Dermis blood vessel endothelial cell (primary cell): ENCODE results near the gene PRR29. TPM values are rescaled to one million over a fixed set of nuclear protein-coding genes. Genes with fewer than 3 reads are reported as not detected.

Source experiments
- DNase-seq: peaks from one replicate; pipeline ENCODE4 v3.0.0; 2010
- total RNA-seq: library from RNA; depleted of rRNA; stranded (reverse); fragments of >200 nt; gene quantifications from 2 replicates; pipeline ENCODE4 v1.2.3, GENCODE V29; 2014

The PRR29 gene
- total RNA-seq = 0.42 and 0.85 TPM in 2 replicates

- DNase-seq = peak; percentile 83
These were observed at the start of gene PRR29 for GRCh38 chr17:63998050-63998720. Gene PRR29, plus strand, starts transcription at chr17:63998351. Its CDS starts 14 bp downstream, at chr17:63998365.

GRCh38 chr17:63948521-63948920 lies 49.6 kb upstream of the PRR29 start:
- DNase-seq = no peak

GRCh38 chr17:63949576-63950250 lies 48.4 kb upstream of the PRR29 start:
- DNase-seq = no peak

GRCh38 chr17:63950940-63951907 lies 46.9 kb upstream of the PRR29 start:
- peak; percentile 15 for DNase-seq

GRCh38 chr17:63954402-63955063 lies 43.6 kb upstream of the PRR29 start:
- DNase-seq = no peak

- DNase-seq = no peak
These were observed 42.9 kb upstream of the PRR29 start for GRCh38 chr17:63955232-63955631.

- no peak for DNase-seq
These were observed 42.4 kb upstream of the PRR29 start for GRCh38 chr17:63955791-63956190.

- DNase-seq = no peak
These were observed 41.7 kb upstream of the PRR29 start for GRCh38 chr17:63956296-63956920.

- no peak for DNase-seq
These were observed 38.1 kb upstream of the PRR29 start for GRCh38 chr17:63960006-63960405.

GRCh38 chr17:63960430-63960829 lies 37.7 kb upstream of the PRR29 start:
- no peak for DNase-seq

- peak; percentile 59 for DNase-seq
These were observed 36.6 kb upstream of the PRR29 start for GRCh38 chr17:63961355-63962212.

- no peak for DNase-seq
These were observed 35.8 kb upstream of the PRR29 start for GRCh38 chr17:63962298-63962744.

GRCh38 chr17:63963123-63963522 lies 35.0 kb upstream of the PRR29 start:
- no peak for DNase-seq

- DNase-seq = no peak
These were observed 31.4 kb upstream of the PRR29 start for GRCh38 chr17:63966646-63967264.

GRCh38 chr17:63967953-63968352 lies 30.2 kb upstream of the PRR29 start:
- no peak for DNase-seq

GRCh38 chr17:63969278-63969677 lies 28.9 kb upstream of the PRR29 start:
- peak; percentile 36 for DNase-seq

GRCh38 chr17:63972796-63973195 lies 25.4 kb upstream of the PRR29 start, which contains the start of gene SCN4A:
Gene SCN4A, minus strand, starts transcription at chr17:63972918. Its CDS starts 77 bp downstream, at chr17:63972841.
- DNase-seq = no peak

- DNase-seq = no peak
These were observed 24.9 kb upstream of the PRR29 start for GRCh38 chr17:63973247-63973646.

- no peak for DNase-seq
These were observed 24.1 kb upstream of the PRR29 start for GRCh38 chr17:63973930-63974593.
